GM19238 (cell line): Measurements from ENCODE around the gene ZNF232.
"Not testable (repeated sequence)": the region's sequence is repeated elsewhere in the genome, so short reads cannot be mapped to it uniquely, and the experiment has no call there.

Experiments used
- DNase-seq: peaks from one replicate; pipeline ENCODE4 v3.0.0; 2011; ENCODE audit warnings: low spot score; ENCODE audit not compliant: insufficient read length

Gene ZNF232

DNA sequence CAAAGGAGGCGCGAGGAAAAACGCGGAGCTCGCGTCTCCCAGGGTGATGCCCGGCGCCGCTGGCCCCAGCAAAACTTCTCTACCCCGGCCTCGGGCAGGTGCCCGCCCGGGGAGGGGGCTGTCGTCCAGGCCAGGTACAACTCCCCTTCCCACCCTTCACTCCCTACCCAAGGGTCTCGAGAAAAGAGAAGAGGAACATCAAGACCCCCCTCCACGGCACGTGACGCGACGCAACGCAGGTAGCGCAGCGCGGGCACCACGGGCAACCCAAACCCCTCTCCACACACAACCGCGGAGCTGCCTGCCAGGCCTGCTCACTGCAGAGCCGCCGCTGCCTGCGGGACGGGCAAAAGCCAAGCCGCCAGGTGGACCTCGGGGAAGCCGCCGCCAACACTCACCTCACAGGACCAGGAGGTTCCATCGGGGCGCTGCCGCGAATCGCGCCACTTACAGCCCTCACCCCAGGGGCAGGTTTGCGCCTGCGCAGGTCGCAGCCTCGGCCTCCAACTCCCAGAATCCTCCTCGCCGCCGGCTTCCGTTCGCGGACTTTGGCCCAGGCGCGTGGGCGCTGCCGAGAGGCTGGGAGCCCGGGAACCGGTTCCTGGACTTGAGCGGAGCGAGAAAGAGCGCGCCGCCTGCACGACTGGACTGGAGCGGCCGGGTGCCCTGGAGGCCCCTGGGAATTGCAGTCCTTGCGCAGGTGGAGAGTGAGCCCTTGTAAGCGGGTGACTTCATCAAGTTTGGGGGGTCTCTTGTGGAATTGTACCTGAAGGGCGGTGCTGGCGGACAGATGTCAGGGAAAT lies at the start of gene ZNF232:
TSS of gene ZNF232 (minus strand) at position 477 of the 803 bp plus-strand sequence. CDS start at position 421, 56 bp downstream.
- DNase-seq, result peak; percentile 95

DNA sequence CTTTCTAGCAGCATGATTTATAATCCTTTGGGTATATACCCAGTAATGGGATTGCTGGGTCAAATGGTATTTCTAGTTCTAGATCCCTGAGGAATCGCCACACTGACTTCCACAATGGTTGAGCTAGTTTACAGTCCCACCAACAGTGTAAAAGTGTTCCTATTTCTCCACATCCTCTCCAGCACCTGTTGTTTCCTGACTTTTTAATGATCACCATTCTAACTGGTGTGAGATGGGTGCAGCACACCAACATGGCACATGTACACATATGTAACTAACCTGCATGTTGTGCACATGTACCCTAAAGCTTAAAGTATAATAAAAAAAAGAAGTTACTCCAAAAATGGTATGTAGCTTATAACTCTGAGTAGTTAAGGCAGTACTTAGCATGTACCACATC lies 49.0 kb upstream of the ZNF232 start:
- DNase-seq, result not testable (repeated sequence)

DNA sequence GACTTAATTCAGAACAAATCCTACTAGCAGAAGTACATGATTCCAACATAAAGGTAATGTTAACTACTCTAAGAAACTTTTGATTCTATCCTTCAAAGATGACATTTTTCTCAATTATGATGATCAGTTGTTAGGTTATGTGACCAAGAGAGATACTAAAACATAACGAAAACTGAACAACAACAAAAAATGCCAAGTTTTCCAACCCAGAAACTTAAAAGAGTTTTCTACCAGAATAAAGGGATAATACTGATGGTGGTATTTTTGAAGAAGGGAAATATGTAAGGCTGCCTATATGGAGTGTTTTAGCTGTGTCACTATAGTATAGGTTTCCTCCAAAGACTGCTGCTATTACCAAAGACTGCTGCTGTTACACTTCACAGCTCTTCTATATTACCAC lies 34.4 kb upstream of the ZNF232 start:
- not testable (repeated sequence) for DNase-seq

DNA sequence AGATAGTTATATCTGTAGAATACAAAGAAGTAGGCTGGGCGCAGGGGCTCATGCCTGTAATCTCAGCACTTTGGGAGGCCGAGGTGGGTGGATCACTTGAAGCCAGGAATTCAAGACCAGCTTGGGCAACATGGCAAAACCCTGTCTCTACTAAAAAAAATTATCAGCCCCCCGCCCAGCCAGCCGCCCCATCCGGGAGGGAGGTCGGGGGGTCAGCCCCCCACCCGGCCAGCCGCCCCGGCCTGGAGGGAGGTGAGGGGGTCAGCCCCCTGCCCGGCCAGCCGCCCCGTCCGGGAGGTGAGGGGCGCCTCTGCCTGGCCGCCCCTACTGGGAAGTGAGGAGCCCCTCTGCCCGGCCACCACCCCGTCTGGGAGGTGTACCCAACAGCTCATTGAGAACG lies 31.2 kb upstream of the ZNF232 start:
- not testable (repeated sequence) for DNase-seq

DNA sequence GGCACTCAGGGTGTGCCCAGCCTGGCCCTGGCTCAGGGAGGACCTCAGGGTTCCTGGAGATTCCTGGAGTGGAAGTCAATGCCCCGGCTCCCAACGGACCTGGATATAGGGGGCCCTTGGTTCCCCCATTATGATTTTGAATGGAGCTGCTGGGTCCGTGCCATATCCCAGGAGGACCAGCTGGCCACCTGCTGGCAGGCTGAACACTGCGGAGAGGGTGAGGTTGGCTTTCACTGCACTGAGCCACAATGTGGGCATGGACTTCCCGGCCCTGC lies 27.7 kb upstream of the ZNF232 start:
- no peak for DNase-seq

DNA sequence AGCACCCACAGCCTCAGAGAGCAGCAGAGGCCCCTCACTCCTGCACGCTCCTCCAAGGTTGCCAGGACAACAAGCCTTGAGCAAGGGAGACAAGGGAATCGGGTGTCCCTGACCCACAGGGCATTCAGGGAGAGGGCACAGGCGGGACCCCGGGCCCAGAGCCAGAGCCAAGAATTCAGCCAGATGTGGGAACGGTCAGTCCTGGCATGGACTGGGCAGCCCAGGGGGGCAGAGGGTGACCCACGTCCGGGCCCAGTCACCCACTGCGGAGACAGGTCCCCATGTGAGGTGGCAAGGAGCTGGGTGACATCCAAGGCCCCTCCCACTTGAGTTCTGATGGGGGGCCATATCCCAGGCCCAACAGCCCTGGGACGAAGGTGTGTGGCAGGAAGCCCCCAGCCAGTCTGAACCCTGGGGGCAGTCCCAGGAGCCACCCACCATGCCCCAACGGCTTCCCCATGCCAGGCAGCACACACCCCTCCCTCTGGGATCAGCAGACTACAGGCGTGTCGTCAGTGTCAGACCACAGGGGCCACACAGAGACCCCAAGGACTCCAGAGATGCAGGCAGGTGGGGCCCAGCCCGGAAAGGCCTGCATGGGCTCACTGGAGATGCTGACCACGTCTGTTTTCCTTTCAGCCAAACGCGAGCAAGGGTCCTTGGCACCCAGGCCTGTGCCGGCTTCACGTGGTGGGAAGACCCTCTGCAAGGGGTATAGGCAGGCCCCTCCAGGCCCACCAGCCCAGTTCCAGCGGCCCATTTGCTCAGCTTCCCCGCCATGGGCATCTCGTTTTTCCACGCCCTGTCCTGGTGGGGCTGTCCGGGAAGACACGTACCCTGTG lies 27.2 kb upstream of the ZNF232 start:
- no peak for DNase-seq

DNA sequence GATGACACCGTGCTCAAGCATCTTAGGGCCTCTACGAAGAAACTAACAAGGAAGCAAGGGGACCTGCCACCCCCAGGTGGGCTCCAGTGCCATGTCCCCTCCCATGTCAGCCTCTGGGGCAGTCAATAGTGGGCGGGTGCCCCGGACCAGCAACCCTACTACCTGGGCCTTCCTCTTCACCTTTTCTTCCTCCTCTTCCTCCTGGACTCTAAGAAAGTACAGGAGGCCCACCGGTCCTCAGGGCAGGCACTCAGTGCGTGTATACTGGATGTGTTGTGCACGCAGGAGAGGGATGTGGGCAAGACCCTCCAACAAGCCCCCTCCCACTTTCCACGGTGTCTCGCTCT lies 26.5 kb upstream of the ZNF232 start:
- DNase-seq, result not testable (repeated sequence)

DNA sequence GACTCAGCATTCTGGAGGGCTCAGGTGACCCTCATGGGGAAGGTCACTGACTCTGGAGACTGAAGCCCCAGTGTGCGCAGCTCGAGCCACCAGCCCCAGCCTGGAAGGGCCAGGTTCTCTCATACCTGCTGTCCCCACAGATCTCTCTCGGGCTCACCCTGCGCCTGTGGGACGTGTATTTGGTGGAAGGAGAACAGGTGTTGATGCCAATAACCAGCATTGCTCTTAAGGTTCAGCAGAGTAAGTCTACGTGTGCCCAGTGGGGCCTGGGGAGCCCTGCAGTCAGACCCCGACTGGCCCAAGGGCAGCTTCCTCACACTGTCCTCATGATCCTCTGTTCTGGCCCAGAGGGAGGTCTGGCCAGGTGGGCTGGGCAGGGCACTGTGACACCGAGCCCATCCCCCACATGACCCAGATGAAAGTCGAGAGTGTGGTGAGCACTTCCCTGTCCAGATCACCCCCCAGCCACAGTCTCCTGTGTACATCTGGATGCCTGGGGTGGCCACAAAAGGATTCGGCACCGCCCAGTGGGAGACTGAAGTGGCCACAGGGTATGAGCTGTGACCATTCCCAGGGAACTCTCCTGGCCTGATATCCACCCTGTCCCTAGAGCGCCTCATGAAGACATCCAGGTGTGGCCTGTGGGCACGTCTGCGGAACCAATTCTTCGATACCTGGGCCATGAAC lies 26.0 kb upstream of the ZNF232 start:
- DNase-seq, result not testable (repeated sequence)

DNA sequence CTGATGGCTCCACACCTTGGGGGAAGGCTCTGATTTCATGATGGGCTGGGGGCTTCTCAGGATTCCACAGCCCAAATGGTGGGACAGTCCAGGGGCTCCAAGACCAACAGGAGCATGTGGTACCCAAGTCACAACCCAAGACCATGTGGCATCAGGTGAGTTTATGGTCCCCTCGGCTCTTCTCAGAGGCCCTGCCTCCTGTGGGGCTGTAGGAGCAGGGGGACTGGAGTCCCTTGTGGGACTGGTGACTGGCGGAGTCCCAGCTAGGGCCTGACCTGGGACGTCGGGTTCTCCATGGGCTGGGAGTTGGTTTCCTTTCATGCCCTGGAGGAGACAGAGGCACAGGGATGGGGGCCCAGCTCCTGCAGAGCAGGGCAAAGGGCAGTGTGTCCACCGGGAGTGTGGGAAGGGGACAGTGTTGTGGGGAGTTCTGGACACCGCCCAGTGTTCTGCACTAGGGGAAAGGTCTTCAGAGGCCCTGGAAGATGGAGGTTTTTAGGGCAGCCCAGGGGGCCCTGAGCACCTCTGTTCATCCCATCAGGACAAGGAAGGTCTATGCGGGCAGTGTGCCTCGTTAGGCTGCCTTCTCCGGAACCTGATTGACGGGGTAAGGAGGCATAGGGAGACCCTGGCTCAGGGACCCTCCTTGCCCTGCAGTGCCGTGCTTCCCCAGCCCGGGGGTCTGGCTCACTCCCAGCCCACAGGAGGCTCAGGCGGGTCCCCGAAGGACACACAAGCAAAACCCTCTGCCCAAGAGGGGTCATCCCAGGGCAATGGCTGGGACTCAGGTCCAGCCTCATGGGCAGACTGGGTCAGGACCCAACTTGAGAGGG lies 25.1 kb upstream of the ZNF232 start:
- DNase-seq, result not testable (repeated sequence)

DNA sequence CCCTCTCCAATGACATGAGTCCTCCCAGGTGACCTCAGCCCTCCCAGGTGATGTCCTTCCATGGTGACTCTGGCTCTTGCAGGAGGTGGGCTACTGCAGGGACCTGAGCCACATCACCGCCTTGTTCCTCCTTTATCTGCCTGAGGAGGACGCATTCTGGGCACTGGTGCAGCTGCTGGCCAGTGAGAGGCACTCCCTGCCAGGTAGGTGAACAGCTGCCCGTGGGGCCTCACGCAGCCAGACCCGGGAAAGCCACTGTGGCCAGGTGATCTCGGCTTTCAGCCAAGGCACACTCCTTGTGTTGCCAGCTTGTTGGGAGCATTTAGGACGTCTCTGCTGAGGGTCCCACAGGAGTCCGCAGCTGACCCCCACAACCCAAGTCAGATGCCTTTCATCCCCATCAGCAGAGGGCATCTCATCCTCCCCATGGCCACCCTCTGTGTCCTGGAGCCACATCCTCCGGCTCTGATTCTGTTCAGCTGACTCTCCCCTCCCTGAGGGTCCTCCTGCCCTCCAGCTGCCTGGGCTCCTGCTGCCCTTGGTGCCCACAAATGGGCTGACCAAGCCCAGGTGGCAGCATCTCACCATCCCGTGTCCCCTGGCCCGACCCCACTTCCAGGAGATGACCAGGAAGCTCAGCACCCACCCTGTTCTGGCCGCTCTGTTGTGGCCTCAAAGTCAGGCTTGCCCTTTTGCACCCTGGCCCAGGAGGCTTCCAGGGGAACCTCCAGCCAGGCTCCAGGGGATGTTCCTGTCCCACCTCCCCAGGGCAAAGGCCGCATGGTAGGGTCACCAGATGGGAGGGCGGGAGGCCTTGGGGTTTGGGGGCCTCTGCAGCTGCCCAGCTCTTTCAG lies 24.3 kb upstream of the ZNF232 start:
- DNase-seq, result no peak

DNA sequence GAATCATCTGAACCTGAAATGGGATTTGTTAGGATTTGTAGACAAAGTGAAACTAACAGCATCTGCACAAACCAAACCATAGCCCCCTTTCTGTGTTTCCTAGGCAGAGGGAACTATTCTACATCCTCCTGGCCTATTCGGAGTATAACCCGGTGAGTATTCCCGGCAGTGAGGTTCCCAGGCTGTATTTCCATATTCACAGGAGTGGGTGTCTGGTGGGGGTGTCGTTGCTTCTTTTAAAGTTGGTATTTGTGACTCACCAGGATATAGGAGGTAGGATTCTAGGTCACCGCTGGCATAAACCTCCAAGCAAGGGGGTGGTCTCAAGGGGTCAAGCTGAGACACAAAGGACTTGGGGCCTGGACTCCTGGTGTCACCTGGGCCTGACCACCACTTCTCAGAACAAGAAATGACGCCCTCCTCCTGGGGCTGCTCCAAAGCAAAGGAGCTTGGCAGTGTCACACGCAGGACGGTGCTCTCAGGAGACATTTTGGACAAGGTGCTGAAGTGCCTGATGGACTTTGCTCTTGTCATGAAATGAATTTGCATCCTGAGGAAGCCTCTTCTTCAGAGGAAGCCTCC lies 23.5 kb upstream of the ZNF232 start:
- not testable (repeated sequence) for DNase-seq

DNA sequence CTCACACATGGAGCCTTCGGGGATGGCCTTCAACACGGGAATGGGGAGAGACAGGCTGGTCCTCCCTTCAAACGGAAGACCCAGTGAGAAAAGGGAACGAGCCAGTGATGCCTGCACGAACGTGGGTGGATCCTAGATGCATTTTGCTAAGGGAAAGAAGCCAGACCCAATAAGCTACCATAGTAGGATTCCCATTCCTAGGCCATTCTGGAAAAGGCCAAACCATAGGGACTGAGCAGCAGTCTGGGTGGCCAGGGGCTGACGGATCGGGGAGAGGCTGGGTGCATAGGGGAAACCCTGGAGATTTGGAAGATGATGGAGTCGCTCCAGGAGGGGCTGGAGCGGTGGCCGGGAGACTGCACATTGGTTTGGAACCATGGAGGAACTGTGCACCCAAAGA lies 22.9 kb upstream of the ZNF232 start:
- not testable (repeated sequence) for DNase-seq

DNA sequence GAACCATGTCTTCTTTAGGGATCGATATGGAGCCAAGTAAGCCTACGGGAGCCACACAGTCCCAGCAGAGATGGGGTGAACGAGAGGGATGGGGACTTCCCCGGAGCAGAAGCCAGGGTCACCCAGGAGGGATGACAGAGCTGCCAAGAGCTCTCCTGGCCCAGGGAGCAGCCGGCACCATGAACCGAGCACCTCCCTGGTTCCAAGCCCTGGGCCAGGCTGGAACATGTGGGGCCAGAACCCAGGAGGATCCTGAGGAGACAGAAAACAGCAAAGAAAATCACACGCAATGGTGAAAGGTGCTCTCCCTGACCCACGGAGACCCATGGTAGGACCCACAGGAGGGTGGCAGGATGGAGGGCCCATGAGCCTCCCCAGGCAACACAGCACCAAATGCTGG lies 22.3 kb upstream of the ZNF232 start:
- not testable (repeated sequence) for DNase-seq

DNA sequence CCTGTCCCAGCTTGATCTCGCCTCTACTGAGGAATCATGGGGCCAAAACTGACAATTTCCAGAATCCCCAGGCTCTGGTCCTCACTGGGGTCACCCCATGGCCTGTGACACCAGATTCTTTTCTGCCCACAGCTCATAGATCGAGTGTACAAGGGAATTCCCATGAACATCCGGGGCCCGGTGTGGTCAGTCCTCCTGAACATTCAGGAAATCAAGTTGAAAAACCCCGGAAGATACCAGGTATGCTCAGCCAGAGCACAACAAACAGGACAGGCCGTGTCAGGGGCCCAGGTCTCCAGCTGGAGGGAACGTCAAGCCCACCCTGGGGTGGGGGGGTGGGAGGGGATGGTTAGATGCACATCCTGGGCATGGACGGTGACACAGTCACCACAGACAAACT lies 21.6 kb upstream of the ZNF232 start:
- DNase-seq, result no peak

DNA sequence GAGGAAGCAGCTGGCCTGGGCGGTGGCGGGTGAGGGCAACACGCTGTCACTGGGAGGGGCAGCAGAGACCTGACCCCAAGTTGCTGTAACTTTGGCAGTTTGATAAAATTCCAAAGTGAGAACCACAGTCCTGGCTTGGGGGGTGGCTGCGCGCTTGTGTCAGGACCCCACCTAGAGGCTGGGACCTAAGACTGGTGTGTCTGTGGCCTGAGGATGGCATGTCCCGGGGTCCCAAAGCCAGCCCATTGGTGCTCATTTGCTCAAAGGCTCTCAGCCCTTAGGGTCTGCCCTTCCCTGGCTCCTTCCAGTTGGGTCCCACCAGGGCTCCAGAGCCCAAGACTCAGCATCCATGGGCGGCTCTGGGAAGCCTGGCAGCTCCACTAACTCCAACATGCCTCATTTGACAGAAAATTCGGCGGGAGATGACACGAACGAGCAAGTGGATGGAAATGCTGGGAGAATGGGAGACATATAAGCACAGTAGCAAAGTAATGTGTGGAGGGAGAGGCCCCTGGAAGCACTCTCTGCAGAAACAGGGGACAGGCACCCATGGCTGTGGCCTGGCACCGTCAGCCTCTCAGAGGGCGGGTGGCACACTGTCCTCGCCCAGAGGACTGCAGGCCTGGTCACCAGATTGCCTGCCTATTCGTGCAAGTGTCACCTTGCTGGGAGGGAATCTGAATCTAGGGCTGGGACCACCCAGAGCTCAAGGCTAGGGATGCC lies 21.0 kb upstream of the ZNF232 start:
- not testable (repeated sequence) for DNase-seq

DNA sequence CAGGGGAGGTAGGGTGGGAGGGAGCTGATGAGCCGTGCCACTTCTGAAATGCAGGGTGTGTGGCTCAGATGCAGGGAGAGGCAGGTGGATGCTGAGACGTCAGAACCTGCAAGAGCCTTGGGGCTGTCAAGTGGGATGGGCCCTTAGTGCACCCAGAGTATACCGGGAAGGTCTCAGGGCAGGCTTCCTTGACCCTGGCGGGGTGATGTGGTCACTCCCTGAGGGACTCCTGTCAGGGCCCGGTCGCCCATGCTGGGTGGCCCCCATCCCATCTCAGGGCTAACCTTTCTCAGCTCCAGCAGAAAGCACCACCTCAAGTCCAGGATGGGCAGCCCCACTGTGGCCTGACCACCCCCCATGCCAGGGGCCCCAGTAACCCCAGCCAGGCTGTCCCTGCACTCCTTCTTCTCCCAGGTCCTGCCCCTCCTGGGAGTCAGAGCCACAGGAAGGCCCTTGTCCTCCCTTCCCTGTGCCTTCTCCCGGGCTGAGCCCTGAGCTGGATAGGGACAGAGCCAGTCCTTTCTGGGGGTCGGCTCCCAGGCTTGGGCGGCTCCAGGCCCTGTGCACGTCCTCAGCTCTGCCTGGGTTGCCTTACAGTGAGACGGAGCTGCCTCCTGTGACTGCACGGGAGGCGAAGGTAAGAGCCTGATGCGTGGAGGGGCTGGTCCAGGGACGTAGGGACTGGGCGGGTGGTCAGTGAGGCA lies 20.3 kb upstream of the ZNF232 start:
- not testable (repeated sequence) for DNase-seq

DNA sequence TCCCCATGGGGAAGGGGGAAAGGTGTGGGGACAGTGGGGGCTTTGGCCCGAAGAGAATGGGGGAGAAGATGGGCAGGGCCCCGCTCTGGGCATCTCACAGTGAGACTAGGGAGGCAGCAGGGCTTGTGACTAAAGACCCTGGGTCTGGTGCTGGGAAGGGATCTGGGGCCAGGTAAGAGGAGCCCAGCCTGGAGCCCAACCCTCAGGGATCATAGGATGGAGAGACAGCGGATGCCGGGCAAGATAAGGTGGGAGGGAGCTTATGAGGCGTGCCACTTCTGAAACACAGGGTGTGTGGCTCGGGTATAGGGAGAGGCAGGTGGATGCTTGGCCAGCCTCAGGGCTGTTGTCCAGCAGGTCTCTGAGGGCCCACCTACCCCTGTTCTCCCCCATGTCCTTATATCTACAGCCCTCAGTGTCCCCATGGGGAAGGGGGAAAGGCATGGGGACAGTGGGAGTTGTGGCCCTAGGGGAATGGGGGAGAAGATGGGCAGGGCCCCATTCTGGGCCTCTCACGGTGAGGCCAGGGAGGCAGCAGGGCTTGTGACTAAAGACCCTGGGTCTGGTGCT lies 19.6 kb upstream of the ZNF232 start:
- no peak for DNase-seq

DNA sequence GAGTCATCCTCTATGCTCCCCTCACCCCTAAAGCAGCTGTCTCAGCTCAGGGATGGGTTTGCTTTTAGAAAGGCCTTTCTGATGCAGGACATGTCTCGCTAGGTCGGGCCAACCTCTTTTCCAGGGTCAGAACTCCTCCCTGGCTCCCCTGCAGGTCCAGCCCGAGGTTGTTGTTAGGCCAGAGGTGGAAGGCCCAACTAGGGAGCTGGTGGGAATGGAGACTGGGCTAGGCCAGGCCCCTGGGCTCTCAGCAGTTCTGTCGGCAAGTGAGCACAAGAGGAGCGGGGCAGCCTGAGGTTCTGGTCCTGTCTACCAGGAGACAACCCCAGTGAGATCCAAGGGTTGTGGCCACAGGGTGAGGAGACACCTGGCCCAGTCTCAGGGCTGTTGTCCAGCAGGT lies 19.0 kb upstream of the ZNF232 start:
- DNase-seq, result not testable (repeated sequence)
